MM.1S (cell line): ENCODE data around the gene OR10G2.

Experiments
- EZH2phosphoT487 ChIP-seq: fragments of 300-600 bp; sonication (generic); IDR thresholded peaks from 2 replicates; pipeline ENCODE4 v1.6.1; 2018; ENCODE audit warnings: antibody characterized with exemption, low read length
- TF ChIP-seq, protein P1 (sequence below): fragments of 300-600 bp; sonication (generic); IDR thresholded peaks from 2 replicates; pipeline ENCODE4 v1.5.1; 2016; ENCODE audit warnings: antibody characterized with exemption, low read length, mixed read lengths

DNA sequence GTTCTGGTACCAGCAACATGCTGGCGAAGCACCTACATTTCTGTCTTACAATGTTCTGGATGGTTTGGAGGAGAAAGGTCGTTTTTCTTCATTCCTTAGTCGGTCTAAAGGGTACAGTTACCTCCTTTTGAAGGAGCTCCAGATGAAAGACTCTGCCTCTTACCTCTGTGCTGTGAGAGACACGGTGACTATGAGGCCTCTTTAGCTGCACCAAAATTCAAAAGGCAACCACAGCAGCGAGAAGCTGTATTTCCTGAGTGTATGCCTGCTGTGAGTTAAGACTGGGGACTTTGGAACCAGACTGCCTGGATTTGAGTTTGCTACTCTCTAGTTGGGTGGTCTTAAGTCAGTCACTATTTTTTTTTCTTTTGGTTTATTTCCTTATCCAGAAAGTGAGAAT, 8.7 kb upstream of the OR10G2 start:
- TF ChIP-seq, protein P1, sequence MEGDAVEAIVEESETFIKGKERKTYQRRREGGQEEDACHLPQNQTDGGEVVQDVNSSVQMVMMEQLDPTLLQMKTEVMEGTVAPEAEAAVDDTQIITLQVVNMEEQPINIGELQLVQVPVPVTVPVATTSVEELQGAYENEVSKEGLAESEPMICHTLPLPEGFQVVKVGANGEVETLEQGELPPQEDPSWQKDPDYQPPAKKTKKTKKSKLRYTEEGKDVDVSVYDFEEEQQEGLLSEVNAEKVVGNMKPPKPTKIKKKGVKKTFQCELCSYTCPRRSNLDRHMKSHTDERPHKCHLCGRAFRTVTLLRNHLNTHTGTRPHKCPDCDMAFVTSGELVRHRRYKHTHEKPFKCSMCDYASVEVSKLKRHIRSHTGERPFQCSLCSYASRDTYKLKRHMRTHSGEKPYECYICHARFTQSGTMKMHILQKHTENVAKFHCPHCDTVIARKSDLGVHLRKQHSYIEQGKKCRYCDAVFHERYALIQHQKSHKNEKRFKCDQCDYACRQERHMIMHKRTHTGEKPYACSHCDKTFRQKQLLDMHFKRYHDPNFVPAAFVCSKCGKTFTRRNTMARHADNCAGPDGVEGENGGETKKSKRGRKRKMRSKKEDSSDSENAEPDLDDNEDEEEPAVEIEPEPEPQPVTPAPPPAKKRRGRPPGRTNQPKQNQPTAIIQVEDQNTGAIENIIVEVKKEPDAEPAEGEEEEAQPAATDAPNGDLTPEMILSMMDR = no peak
- TF ChIP-seq EZH2phosphoT487 = no peak
